ENCODE data around the gene TMEM33. TPM values are rescaled to one million over a fixed set of nuclear protein-coding genes. Genes with fewer than 3 reads are reported as not detected.

Gene TMEM33, protein sequence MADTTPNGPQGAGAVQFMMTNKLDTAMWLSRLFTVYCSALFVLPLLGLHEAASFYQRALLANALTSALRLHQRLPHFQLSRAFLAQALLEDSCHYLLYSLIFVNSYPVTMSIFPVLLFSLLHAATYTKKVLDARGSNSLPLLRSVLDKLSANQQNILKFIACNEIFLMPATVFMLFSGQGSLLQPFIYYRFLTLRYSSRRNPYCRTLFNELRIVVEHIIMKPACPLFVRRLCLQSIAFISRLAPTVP
- polyA plus RNA-seq (2011; rRNA removed) (73.4 and 88.4 TPM in 2 replicates), polyA plus RNA-seq (2017; fragmentation: RNase III; extraction: RNeasy Plus Mini Kit Qiagen cat#74134 plus additional on column Dnase treatment) (29.0 to 32.7 TPM (median 29.1 TPM) in 3 replicates), polyA minus RNA-seq (2011; rRNA and poly(A)+ RNA removed) (163 and 181 TPM in 2 replicates)
- polyA plus RNA-seq (2012; cell fraction: cytosol; rRNA removed): 28.8 and 34.6 TPM in 2 replicates
- 35.8 and 55.8 TPM in 2 replicates for polyA plus RNA-seq (2012; cell fraction: nucleus; rRNA removed)

DNA sequence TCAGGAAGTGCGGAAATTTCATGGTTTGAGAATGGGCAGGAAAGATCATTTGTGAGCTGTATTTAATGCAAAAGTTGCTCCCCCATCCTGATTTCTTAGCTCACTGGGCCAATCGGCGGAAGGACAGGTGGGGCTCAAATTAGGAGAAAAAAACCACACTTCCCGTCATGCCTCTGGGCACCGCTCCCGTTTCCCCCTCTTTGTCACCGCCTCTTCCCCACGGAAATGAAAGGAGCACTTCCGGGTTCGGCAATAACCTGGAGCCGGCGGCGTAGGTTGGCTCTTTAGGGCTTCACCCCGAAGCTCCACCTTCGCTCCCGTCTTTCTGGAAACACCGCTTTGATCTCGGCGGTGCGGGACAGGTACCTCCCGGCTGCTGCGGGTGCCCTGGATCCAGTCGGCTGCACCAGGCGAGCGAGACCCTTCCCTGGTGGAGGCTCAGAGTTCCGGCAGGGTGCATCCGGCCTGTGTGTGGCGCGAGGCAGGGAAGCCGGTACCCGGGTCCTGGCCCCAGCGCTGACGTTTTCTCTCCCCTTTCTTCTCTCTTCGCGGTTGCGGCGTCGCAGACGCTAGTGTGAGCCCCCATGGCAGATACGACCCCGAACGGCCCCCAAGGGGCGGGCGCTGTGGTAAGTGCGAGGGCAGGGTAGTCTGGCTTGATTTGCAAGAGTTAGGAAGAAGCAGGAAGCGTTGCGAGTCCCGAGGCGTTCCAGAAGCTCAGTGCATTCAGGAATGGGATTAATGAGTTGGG, at the start of gene TMEM33:
Gene TMEM33, plus strand, starts transcription at position 529 of the 751 bp plus-strand sequence. Its CDS starts 56 bp downstream, at position 585.
- DNase-seq (ENCODE audit: low read depth in 1 of 2, low spot score in 1 of 2): peak; percentile 68 to 89
- under 1% methylated on average over 13 of the region's 49 CpGs for WGBS (ENCODE audit: missing lambda C conversion rate)
- ChIA-PET POLR2A (interaction anchor here (0.5 to 1.2 kb wide), 2 partner anchors 55 to 719 kb away, joined by 5 to 7 read pairs; partner anchors contain the start of gene SLC30A9), CTCF (no interaction called here)
- FAIRE-seq: no peak
- Histone ChIP-seq H3K9me3 (no peaks in the 10 kb centered on the region), H3K4me1 (peaks cover 31% of the 10 kb centered on the region; the same call in 2 of the 3 replicates), H3K4me2 (peak within 1 kb of the TSS; percentile 94), H3K27ac (peak within 1 kb of the TSS; percentile 93 to 99), H3K4me3 (peak within 1 kb of the TSS; percentile 99)
- peak; percentile 94 to 96 for ATAC-seq
- TF ChIP-seq CHD2 (IDR thresholded peaks at IDR 0.05; ENCODE audit: low read length, partially characterized antibody) (no peak), TFCP2L1 (CRISPR knock-in tag; IDR thresholded peaks at IDR 0.05) (no peak), MAZ (IDR thresholded peaks at IDR 0.05; ENCODE audit: borderline replicate concordance, low read depth, low read length) (no peak), MAFK (IDR thresholded peaks at IDR 0.05; ENCODE audit: partially characterized antibody) (no peak), EP300 (IDR thresholded peaks at IDR 0.05) (no peak), RNF2 (IDR thresholded peaks at IDR 0.05; ENCODE audit: borderline replicate concordance, low read depth) (no peak), NR3C1 (IDR thresholded peaks at IDR 0.05) (no peak), TP53 (CRISPR knock-in tag; IDR thresholded peaks at IDR 0.05) (no peak), ZC3H11A (IDR thresholded peaks at IDR 0.05) (no peak), MYC (IDR thresholded peaks at IDR 0.05; ENCODE audit: borderline replicate concordance, low read length) (no peak), RARB (CRISPR knock-in tag; IDR thresholded peaks at IDR 0.05) (no peak), HOXB5 (CRISPR knock-in tag; IDR thresholded peaks at IDR 0.05) (no peak), HOXA7 (CRISPR knock-in tag; IDR thresholded peaks at IDR 0.05) (no peak), SMC3 (IDR thresholded peaks at IDR 0.05) (no peak), RFX5 (IDR thresholded peaks at IDR 0.05) (no peak), JUN (IDR thresholded peaks at IDR 0.05) (peak; percentile 21 to 68; a peak in 3 of 5 replicates), FOSB (CRISPR knock-in tag; IDR thresholded peaks at IDR 0.05) (no peak), ZSCAN20 (CRISPR knock-in tag; IDR thresholded peaks at IDR 0.05) (no peak), PHF8 (IDR thresholded peaks at IDR 0.05; ENCODE audit: borderline replicate concordance, low read depth) (peak; percentile 36; the same call in 1 of the 2 replicates), CHD4 (IDR thresholded peaks at IDR 0.05; ENCODE audit: borderline replicate concordance) (no peak), NPAS2 (CRISPR knock-in tag; IDR thresholded peaks at IDR 0.05; ENCODE audit: borderline replicate concordance) (no peak), EHMT2 (IDR thresholded peaks at IDR 0.05; ENCODE audit: low read depth) (no peak), RCOR1 (IDR thresholded peaks at IDR 0.05; ENCODE audit: low read depth, low read length) (no peak), KDM5A (IDR thresholded peaks at IDR 0.05) (peak; percentile 32; the same call in 1 of the 2 replicates), HOXB13 (CRISPR knock-in tag; IDR thresholded peaks at IDR 0.05; ENCODE audit: low read depth) (no peak), KDM1A (IDR thresholded peaks at IDR 0.05; ENCODE audit: low read depth) (no peak), FOSL2 (IDR thresholded peaks at IDR 0.05) (no peak), FOSL2 (CRISPR knock-in tag; IDR thresholded peaks at IDR 0.05) (no peak), POLR2A (IDR thresholded peaks at IDR 0.05; ENCODE audit: low read length) (peak; percentile 70), GATA3 (IDR thresholded peaks at IDR 0.05; ENCODE audit: borderline replicate concordance) (no peak), POLR2AphosphoS2 (conservative IDR thresholded peaks at IDR 0.05; ENCODE audit: low read length) (no peak), SREBF2 (IDR thresholded peaks at IDR 0.05) (no peak), ZNF302 (CRISPR knock-in tag; IDR thresholded peaks at IDR 0.05) (no peak), CBX8 (IDR thresholded peaks at IDR 0.05) (no peak)
- TF ChIP-seq, protein P1, sequence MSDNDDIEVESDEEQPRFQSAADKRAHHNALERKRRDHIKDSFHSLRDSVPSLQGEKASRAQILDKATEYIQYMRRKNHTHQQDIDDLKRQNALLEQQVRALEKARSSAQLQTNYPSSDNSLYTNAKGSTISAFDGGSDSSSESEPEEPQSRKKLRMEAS (IDR thresholded peaks at IDR 0.05): peak; percentile 61
- TF ChIP-seq, protein P2, sequence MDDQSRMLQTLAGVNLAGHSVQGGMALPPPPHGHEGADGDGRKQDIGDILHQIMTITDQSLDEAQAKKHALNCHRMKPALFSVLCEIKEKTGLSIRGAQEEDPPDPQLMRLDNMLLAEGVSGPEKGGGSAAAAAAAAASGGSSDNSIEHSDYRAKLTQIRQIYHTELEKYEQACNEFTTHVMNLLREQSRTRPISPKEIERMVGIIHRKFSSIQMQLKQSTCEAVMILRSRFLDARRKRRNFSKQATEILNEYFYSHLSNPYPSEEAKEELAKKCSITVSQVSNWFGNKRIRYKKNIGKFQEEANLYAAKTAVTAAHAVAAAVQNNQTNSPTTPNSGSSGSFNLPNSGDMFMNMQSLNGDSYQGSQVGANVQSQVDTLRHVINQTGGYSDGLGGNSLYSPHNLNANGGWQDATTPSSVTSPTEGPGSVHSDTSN (IDR thresholded peaks at IDR 0.05): no peak
- TF ChIP-seq, protein P3, sequence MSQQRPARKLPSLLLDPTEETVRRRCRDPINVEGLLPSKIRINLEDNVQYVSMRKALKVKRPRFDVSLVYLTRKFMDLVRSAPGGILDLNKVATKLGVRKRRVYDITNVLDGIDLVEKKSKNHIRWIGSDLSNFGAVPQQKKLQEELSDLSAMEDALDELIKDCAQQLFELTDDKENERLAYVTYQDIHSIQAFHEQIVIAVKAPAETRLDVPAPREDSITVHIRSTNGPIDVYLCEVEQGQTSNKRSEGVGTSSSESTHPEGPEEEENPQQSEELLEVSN (IDR thresholded peaks at IDR 0.05; ENCODE audit: borderline replicate concordance, low read depth): no peak
- TF ChIP-seq, protein P4, sequence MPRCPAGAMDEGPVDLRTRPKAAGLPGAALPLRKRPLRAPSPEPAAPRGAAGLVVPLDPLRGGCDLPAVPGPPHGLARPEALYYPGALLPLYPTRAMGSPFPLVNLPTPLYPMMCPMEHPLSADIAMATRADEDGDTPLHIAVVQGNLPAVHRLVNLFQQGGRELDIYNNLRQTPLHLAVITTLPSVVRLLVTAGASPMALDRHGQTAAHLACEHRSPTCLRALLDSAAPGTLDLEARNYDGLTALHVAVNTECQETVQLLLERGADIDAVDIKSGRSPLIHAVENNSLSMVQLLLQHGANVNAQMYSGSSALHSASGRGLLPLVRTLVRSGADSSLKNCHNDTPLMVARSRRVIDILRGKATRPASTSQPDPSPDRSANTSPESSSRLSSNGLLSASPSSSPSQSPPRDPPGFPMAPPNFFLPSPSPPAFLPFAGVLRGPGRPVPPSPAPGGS (IDR thresholded peaks at IDR 0.05): peak; percentile 36; the same call in 1 of the 3 replicates
- TF ChIP-seq, protein P5, sequence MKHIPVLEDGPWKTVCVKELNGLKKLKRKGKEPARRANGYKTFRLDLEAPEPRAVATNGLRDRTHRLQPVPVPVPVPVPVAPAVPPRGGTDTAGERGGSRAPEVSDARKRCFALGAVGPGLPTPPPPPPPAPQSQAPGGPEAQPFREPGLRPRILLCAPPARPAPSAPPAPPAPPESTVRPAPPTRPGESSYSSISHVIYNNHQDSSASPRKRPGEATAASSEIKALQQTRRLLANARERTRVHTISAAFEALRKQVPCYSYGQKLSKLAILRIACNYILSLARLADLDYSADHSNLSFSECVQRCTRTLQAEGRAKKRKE (CRISPR knock-in tag; IDR thresholded peaks at IDR 0.05; ENCODE audit: low read depth): no peak
